Endothelial cell of umbilical vein (primary cell): ENCODE results near the gene GBF1. TPM values are rescaled to one million over a fixed set of nuclear protein-coding genes. Genes with fewer than 3 reads are reported as not detected.

ENCODE experiments used
- BruUV-seq: library from RNA; stranded (reverse); fragments of 400-500 nt; replicated peaks from 2 replicates; lab custom pipeline; 2021; lab: Mats Ljungman, UMichigan
- CTCF ChIA-PET: fragments of 300-600, 350-600 bp; sonication (Branson Sonifier 250); formaldehyde crosslinking; loops from one replicate; lab custom pipeline; 2021; ENCODE audit warnings: antibody characterized with exemption, inconsistent platforms; lab: Charles Lee
- POLR2A ChIA-PET: fragments of 300-600, 350-600 bp; sonication (Branson Sonifier 250); formaldehyde crosslinking; loops from one replicate; lab custom pipeline; 2021; ENCODE audit warnings: antibody characterized with exemption, inconsistent platforms; lab: Charles Lee
- DNase-seq: peaks from one replicate; pipeline ENCODE4 v3.0.0-alpha.2; 2011; ENCODE audit warnings: low read depth, low spot score
- FAIRE-seq: peaks from 2 replicates; lab custom pipeline; 2011; peaks lifted over from hg19 to GRCh38; lab: Jason Lieb, UNC
- H2AFZ ChIP-seq: 2 replicates; pipeline ENCODE4 v1.6.0; 2012; ENCODE audit warnings: low read depth, low read length, control low read depth, inconsistent platforms
- H3K27ac ChIP-seq: 2 replicates; pipeline ENCODE4 v1.5.1; 2011; ENCODE audit warnings: low read depth, mild to moderate bottlenecking, control low read depth, low read length, moderate library complexity; ENCODE audit not compliant: insufficient read depth
- H3K27me3 ChIP-seq, 2 experiments: 2 replicates each; pipeline versions ENCODE4 v1.6.0 to v1.6.1; 2011; ENCODE audit warnings: low read length in 2 of 2, mixed read lengths in 1 of 2; ENCODE audit not compliant: control insufficient read depth in 2 of 2, insufficient read depth in 2 of 2
- H3K36me3 ChIP-seq, 2 experiments: 2 replicates in 1 of 2; 3 replicates in 1 of 2; pipeline ENCODE4 v1.5.1; 2011; ENCODE audit warnings: low read length in 2 of 2, mild to moderate bottlenecking in 1 of 2, moderate library complexity in 1 of 2; ENCODE audit not compliant: control insufficient read depth in 2 of 2, insufficient read depth in 2 of 2; ENCODE audit errors: extremely low read depth in 1 of 2
- H3K4me1 ChIP-seq: 3 replicates; pipeline ENCODE4 v1.5.1; 2011; ENCODE audit warnings: mild to moderate bottlenecking, low read length; ENCODE audit not compliant: control insufficient read depth, insufficient read depth; ENCODE audit errors: extremely low read depth
- H3K4me2 ChIP-seq: 2 replicates; pipeline ENCODE4 v1.6.1; 2011; ENCODE audit warnings: low read length, control low read depth, mixed read lengths; ENCODE audit not compliant: insufficient read depth
- H3K4me3 ChIP-seq, 3 experiments: fragments of 200-600 bp in 1 of 3; sonication (generic), shearing (Covaris generic) in 1 of 3; replicated peaks in 1 of 3; 2 replicates each; pipeline ENCODE4 v1.5.1; 2011 to 2016; ENCODE audit warnings: control low read depth in 3 of 3, low read length in 3 of 3, mild to moderate bottlenecking in 2 of 3, inconsistent platforms in 1 of 3, low read depth in 1 of 3, moderate library complexity in 1 of 3; ENCODE audit not compliant: insufficient read depth in 1 of 3
- H3K79me2 ChIP-seq: 2 replicates; pipeline ENCODE4 v1.6.0; 2012; ENCODE audit warnings: low read length, inconsistent platforms; ENCODE audit not compliant: control insufficient read depth, insufficient read depth
- H3K9ac ChIP-seq: replicated peaks from 2 replicates; pipeline ENCODE3; 2011; ENCODE audit warnings: low read length, control low read depth; ENCODE audit not compliant: insufficient read depth; ENCODE audit errors: extremely low read depth
- H3K9me1 ChIP-seq: replicated peaks from 3 replicates; pipeline ENCODE4 v1.6.0; 2011; ENCODE audit warnings: mild to moderate bottlenecking, low read length; ENCODE audit not compliant: control insufficient read depth, insufficient read depth; ENCODE audit errors: extremely low read depth
- H3K9me3 ChIP-seq: replicated peaks from 2 replicates; pipeline ENCODE4 v1.5.1; 2012; ENCODE audit warnings: low read length, inconsistent platforms; ENCODE audit not compliant: control insufficient read depth, insufficient read depth
- H4K20me1 ChIP-seq: replicated peaks from 2 replicates; pipeline ENCODE3; 2011; ENCODE audit warnings: mild to moderate bottlenecking, low read length; ENCODE audit not compliant: control insufficient read depth, insufficient read depth; ENCODE audit errors: extremely low read depth
- EZH2 ChIP-seq: IDR thresholded peaks from 2 replicates; pipeline ENCODE4 v1.6.1; 2012; ENCODE audit warnings: borderline replicate concordance, low read depth, mild to moderate bottlenecking, moderate library complexity, low read length, inconsistent platforms; ENCODE audit not compliant: severe bottlenecking
- FOS ChIP-seq: IDR thresholded peaks from 2 replicates; pipeline ENCODE4 v1.6.1; 2011; ENCODE audit warnings: mild to moderate bottlenecking, low read length, moderate library complexity, borderline replicate concordance; ENCODE audit not compliant: insufficient read depth
- GATA2 ChIP-seq: IDR thresholded peaks from 2 replicates; pipeline ENCODE4 v1.7.0; 2011; ENCODE audit warnings: low read depth, mild to moderate bottlenecking, moderate library complexity, mixed read lengths, low read length; ENCODE audit not compliant: insufficient read length, insufficient read depth
- JUN ChIP-seq: IDR thresholded peaks from 2 replicates; pipeline ENCODE4 v1.6.1; 2011; ENCODE audit warnings: borderline replicate concordance, low read depth; ENCODE audit not compliant: insufficient read length, insufficient read depth
- MYC ChIP-seq: IDR thresholded peaks from one replicate; pipeline ENCODE4 v1.6.1; 2011; ENCODE audit warnings: mild to moderate bottlenecking, low read depth, low read length
- POLR2A ChIP-seq: IDR thresholded peaks from 2 replicates; pipeline ENCODE4 v1.6.1; 2012; ENCODE audit warnings: low read depth, mild to moderate bottlenecking, control low read depth, low read length
- POLR2AphosphoS5 ChIP-seq: IDR thresholded peaks from 2 replicates; pipeline ENCODE4 v1.6.1; 2012; ENCODE audit warnings: low read depth, mild to moderate bottlenecking, control low read depth, low read length, moderate library complexity; ENCODE audit not compliant: insufficient read depth
- dilution Hi-C: fragments of 300-500 bp; cut with MboI; formaldehyde crosslinking; loops from one replicate; pipeline ENCODE4 v1.15.0; 2019; ENCODE audit warnings: low sequenced_read_pairs; ENCODE audit not compliant: extremely low pct_ligation_motif_present
- intact Hi-C: fragments of 100-400 bp; cut with micrococcal nuclease; formaldehyde crosslinking; loops from one replicate; pipeline ENCODE4 v1.10.0; 2022
- polyA plus RNA-seq, 4 experiments: library from polyadenylated mRNA; depleted of rRNA in 3 of 4; stranded (reverse) in 3 of 4; unstranded in 1 of 4; fragments of >200 nt; gene quantifications; 2 replicates each; pipeline versions ENCODE4 v1.2.1 to v1.2.3, GENCODE V29; 2011 to 2012; ENCODE audit warnings: missing spikeins in 1 of 4
- total RNA-seq: library from RNA; stranded (reverse); gene quantifications from 2 replicates; pipeline ENCODE4 v1.2.3, GENCODE V29; 2021
- TF ChIP-seq, protein P1 (sequence below): IDR thresholded peaks from 2 replicates; pipeline ENCODE4 v1.6.1; 2011; ENCODE audit not compliant: insufficient read depth, insufficient read length
- TF ChIP-seq, protein P2 (sequence below), 2 donors: IDR thresholded peaks; 1 replicate in 1 of 2; 2 replicates in 1 of 2; pipeline ENCODE4 v1.5.1; 2011; ENCODE audit warnings: low read length in 2 of 2, mild to moderate bottlenecking in 2 of 2, moderate library complexity in 2 of 2, control low read depth in 1 of 2, inconsistent platforms in 1 of 2, low read depth in 1 of 2; ENCODE audit not compliant: insufficient read depth in 1 of 2; ENCODE audit errors: extremely low read depth in 1 of 2

The GBF1 gene
- total and polyA plus RNA-seq, 2 donors (not counting 3 experiments of a cell fraction or from before 2014, with no cell fraction given) = 26.0 to 49.7 TPM

DNA sequence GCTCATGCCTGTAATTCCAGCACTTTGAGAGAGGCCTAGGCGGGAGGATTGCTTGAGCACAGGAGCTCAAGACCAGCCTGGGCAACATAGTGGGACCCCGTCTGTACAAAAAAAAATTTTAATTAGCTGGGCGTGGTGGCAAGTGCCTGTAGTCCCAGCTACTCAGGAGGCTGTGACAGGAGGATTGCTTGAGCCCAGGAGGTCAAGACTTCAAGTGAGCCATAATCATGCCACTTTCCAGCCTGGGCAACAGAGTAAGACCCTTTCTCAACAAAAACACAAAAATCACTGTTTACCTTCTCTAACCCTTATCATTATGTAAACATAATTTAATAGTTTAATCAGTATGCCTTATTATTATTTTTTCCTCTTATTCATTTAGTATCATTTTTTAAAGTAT lies 44.5 kb downstream of the GBF1 start:
- no peaks in the 10 kb centered on the region for H3K27me3 ChIP-seq
- H3K9me1 ChIP-seq = no peaks in the 10 kb centered on the region
- FAIRE-seq (no peak), DNase-seq (no peak)
- H3K9ac ChIP-seq = no peak overlapping the region
- dilution Hi-C loops = no loop called here
- ChIA-PET POLR2A (no interaction called here), CTCF (interaction anchor here (0.9 to 1.4 kb wide), 2 partner anchors 23 to 58 kb away, joined by 3 to 4 read pairs; no protein-coding TSS in a partner anchor)
- TF ChIP-seq JUN (no peak), GATA2 (no peak), POLR2A (no peak), EZH2 (no peak), FOS (no peak), POLR2AphosphoS5 (no peak), MYC (no peak)
- TF ChIP-seq, protein P1, sequence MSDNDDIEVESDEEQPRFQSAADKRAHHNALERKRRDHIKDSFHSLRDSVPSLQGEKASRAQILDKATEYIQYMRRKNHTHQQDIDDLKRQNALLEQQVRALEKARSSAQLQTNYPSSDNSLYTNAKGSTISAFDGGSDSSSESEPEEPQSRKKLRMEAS = no peak
- TF ChIP-seq, protein P2, sequence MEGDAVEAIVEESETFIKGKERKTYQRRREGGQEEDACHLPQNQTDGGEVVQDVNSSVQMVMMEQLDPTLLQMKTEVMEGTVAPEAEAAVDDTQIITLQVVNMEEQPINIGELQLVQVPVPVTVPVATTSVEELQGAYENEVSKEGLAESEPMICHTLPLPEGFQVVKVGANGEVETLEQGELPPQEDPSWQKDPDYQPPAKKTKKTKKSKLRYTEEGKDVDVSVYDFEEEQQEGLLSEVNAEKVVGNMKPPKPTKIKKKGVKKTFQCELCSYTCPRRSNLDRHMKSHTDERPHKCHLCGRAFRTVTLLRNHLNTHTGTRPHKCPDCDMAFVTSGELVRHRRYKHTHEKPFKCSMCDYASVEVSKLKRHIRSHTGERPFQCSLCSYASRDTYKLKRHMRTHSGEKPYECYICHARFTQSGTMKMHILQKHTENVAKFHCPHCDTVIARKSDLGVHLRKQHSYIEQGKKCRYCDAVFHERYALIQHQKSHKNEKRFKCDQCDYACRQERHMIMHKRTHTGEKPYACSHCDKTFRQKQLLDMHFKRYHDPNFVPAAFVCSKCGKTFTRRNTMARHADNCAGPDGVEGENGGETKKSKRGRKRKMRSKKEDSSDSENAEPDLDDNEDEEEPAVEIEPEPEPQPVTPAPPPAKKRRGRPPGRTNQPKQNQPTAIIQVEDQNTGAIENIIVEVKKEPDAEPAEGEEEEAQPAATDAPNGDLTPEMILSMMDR (IDR thresholded peaks at IDR 0.05; ENCODE audit: extremely low read depth in 1 of 2, insufficient read depth in 1 of 2, low read depth in 1 of 2, low read length in 2 of 2) = no peak
- intact Hi-C loops = no loop called here
- no peak overlapping the region for H3K4me3 ChIP-seq
- no peak overlapping the region for H2AFZ ChIP-seq
- no peaks in the 10 kb centered on the region for H3K4me1 ChIP-seq
- no TSS peak for BruUV-seq
- peaks cover 40% of the 10 kb centered on the region for H3K79me2 ChIP-seq
- no peak overlapping the region for H3K4me2 ChIP-seq
- H3K36me3 ChIP-seq = no peaks in the 10 kb centered on the region
- no peak overlapping the region for H3K27ac ChIP-seq
- H4K20me1 ChIP-seq = peaks cover 7% of the 10 kb centered on the region
- H3K9me3 ChIP-seq = no peaks in the 10 kb centered on the region
